SJSA1 (cell line): Measurements from ENCODE around the gene SOCS7. TPM values are rescaled to one million over a fixed set of nuclear protein-coding genes. Genes with fewer than 3 reads are reported as not detected.
A peak's percentile ranks its signal among the peaks of the same experiment; 100 is the strongest.

Experiments used
- DNase-seq, 2 experiments: peaks; one replicate each; pipeline ENCODE4 v3.0.0-alpha.2; 2015 to 2020; ENCODE audit warnings: low spot score in 2 of 2, low read depth in 1 of 2
- H3K27ac ChIP-seq: fragments of 250-450 bp; sonication (Bioruptor Pico); 2 replicates; pipeline ENCODE4 v1.5.1; 2020; ENCODE audit warnings: mild to moderate bottlenecking, moderate library complexity
- H3K27me3 ChIP-seq: fragments of 250-450 bp; sonication (Bioruptor Pico); replicated peaks from 2 replicates; pipeline ENCODE4 v1.5.1; 2020; ENCODE audit warnings: mild to moderate bottlenecking, moderate library complexity
- H3K36me3 ChIP-seq: fragments of 250-450 bp; sonication (Bioruptor Pico); 2 replicates; pipeline ENCODE4 v1.5.1; 2020; ENCODE audit warnings: mild to moderate bottlenecking
- H3K4me1 ChIP-seq: fragments of 250-450 bp; sonication (Bioruptor Pico); replicated peaks from 2 replicates; pipeline ENCODE4 v1.6.1; 2021; ENCODE audit warnings: mild to moderate bottlenecking
- H3K4me3 ChIP-seq: fragments of 250-450 bp; sonication (Bioruptor Pico); 2 replicates; pipeline ENCODE4 v1.5.1; 2020; ENCODE audit warnings: mild to moderate bottlenecking
- H3K9me3 ChIP-seq: fragments of 250-450 bp; sonication (Bioruptor Pico); replicated peaks from 2 replicates; pipeline ENCODE4 v1.5.1; 2020; ENCODE audit warnings: mild to moderate bottlenecking
- total RNA-seq: library from RNA; depleted of rRNA; stranded (reverse); fragments of >200 nt; shearing (Covaris generic); gene quantifications from 2 replicates; pipeline ENCODE4 v1.2.3, GENCODE V29; 2014

Gene SOCS7
- total RNA-seq, 1 experiment from 2014 or later: 14.2 TPM

- H3K4me1 ChIP-seq: no peaks in the 10 kb centered on the region
- H3K27me3 ChIP-seq: no peaks in the 10 kb centered on the region
- H3K4me3 ChIP-seq: no peak within 1 kb of the TSS
- DNase-seq: no peak
- no peaks in the 10 kb centered on the region for H3K9me3 ChIP-seq
- no peaks in the 10 kb centered on the region for H3K36me3 ChIP-seq
- no peak within 1 kb of the TSS for H3K27ac ChIP-seq
These were observed 7.8 kb upstream of the SOCS7 start, which contains the start of gene GPR179 for GRCh38 chr17:38343608-38344419. GPR179 (minus strand) TSS chr17:38343956; CDS start chr17:38343789, 167 bp downstream.

GRCh38 chr17:38344420-38344745, 7.3 kb upstream of the SOCS7 start:
- no peak overlapping the region for H3K4me3 ChIP-seq
- no peak overlapping the region for H3K27ac ChIP-seq
- H3K4me1 ChIP-seq: no peaks in the 10 kb centered on the region
- no peaks in the 10 kb centered on the region for H3K9me3 ChIP-seq
- DNase-seq: no peak
- no peaks in the 10 kb centered on the region for H3K27me3 ChIP-seq
- H3K36me3 ChIP-seq: no peaks in the 10 kb centered on the region

DNA sequence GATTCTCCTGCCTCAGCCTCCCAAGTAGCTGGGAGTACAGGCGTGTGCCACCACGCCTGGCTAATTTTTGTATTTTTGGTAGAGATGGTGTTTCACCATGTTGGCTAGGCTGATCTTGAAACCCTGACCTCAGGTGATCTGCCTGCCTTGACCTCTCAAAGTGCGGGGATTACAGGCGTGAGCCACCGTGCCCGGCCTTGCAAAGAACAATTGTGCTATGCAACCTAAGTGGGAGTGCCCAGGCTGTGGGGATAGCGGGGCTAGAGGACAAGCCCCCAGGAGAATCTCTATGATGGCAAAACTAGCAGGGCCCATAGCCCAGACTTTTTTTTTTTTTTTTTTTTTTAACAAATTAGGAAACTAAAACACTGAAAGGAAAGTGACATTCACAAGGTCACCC, 5.9 kb upstream of the SOCS7 start:
- no peaks in the 10 kb centered on the region for H3K9me3 ChIP-seq
- H3K4me1 ChIP-seq: no peaks in the 10 kb centered on the region
- H3K27ac ChIP-seq: no peak overlapping the region
- no peak for DNase-seq
- no peak overlapping the region for H3K4me3 ChIP-seq
- no peaks in the 10 kb centered on the region for H3K27me3 ChIP-seq
- no peaks in the 10 kb centered on the region for H3K36me3 ChIP-seq

DNA sequence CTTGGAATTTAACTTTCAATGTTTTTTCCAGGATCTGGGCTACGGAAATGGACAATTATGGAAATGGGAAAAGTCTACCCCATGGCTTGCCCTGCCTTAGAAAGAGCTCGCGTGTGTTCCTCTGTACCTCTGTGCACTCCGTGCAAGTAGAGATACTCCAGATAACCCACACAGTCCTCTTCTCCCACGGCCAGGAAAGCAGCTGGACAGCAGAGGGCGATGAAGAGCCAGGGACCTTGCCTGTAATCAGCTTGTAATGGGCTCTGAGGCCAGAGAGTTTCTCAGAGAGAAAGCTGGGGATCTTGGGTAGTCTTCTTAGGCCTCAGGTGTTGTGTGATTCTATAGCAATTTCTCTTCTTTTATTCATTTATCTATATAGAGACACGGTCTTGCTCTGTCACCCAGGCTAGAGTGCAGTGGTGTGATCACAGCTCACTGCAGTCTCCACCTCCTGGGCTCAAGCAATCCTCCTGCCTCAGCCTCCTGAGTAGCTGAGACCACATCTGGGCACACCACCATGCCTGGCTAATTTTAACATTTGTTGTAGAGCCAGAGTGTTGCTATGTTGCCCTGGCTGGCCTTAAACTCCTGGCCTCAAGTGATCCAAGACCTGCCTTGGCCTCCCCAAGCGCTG, 2.4 kb upstream of the SOCS7 start:
- Histone ChIP-seq H3K4me1 (peaks cover 18% of the 10 kb centered on the region), H3K27ac (no peak overlapping the region), H3K36me3 (no peaks in the 10 kb centered on the region; the same call in 1 of the 2 replicates), H3K4me3 (no peak overlapping the region), H3K27me3 (no peaks in the 10 kb centered on the region), H3K9me3 (no peaks in the 10 kb centered on the region)
- peak; percentile 64 to 77 for DNase-seq

- DNase-seq: no peak
These were observed 1.6 kb upstream of the SOCS7 start for GRCh38 chr17:38350035-38350434.

GRCh38 chr17:38352245-38353085, 821 bp downstream of the SOCS7 start:
- Histone ChIP-seq H3K4me3 (peak overlapping the region; percentile 81), H3K27ac (peak overlapping the region; percentile 51), H3K4me1 (peaks cover 21% of the 10 kb centered on the region), H3K27me3 (no peaks in the 10 kb centered on the region), H3K9me3 (no peaks in the 10 kb centered on the region), H3K36me3 (peaks cover 8% of the 10 kb centered on the region)
- DNase-seq: peak in 1 of 2 experiments; percentile 35

More at GRCh38 chr17:38350035-38350434, 1.6 kb upstream of the SOCS7 start:
- Histone ChIP-seq H3K27ac (no peak overlapping the region), H3K36me3 (peaks cover 6% of the 10 kb centered on the region), H3K27me3 (no peaks in the 10 kb centered on the region), H3K9me3 (no peaks in the 10 kb centered on the region), H3K4me3 (no peak overlapping the region), H3K4me1 (peaks cover 21% of the 10 kb centered on the region)

DNA sequence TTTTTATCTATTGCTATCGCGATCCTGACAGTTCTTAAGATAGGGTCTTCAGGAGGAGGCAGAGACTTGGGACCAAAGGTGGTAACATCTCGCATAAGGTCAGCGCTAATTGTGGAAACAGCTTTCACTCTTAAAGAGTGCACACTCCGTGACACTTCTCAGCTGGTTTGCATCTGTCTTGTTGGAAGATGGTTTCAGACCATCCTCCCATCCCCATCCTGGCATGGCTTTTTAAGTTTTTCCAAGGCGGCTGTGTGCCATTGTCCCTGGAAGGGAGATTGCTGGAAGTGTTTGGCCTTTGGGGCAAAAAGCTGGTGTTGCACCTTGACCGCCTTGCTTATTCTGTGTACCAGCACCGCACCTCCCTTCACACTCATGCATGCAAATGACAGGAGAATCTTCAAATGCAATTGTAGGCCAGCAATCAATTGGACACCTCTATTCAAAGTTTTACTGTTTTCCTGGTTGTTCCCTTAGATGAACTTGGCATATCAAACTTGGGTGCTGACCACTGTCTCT, 1.5 kb downstream of the SOCS7 start:
- Histone ChIP-seq H3K36me3 (peaks cover 8% of the 10 kb centered on the region), H3K4me1 (peaks cover 21% of the 10 kb centered on the region), H3K9me3 (no peaks in the 10 kb centered on the region), H3K27ac (no peak overlapping the region), H3K27me3 (no peaks in the 10 kb centered on the region), H3K4me3 (peak overlapping the region; percentile 81)
- DNase-seq: peak in 1 of 2 experiments; percentile 36

DNA sequence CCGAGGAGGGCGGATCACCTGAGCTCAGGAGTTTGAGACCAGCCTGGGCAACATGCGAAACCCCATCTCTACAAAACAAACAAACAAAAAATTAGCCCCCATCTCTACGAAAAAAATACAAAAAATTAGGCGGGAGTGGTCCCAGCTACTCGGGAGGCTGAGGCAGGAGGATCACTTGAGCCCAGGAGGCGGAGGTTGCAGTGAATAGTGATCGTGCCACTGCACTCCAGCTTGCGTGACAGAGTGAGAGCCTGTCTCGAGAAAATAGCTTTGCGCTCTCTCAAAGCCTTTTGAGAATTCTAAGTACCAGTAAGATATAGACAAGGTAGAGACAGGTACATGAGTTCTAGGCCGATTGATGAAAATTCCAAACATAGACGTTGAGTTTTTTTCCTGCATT, 2.0 kb downstream of the SOCS7 start:
- H3K27me3 ChIP-seq: no peaks in the 10 kb centered on the region
- DNase-seq: no peak
- H3K4me1 ChIP-seq: peaks cover 21% of the 10 kb centered on the region
- peaks cover 8% of the 10 kb centered on the region for H3K36me3 ChIP-seq
- H3K9me3 ChIP-seq: no peaks in the 10 kb centered on the region
- no peak overlapping the region for H3K27ac ChIP-seq
- H3K4me3 ChIP-seq: no peak overlapping the region

DNA sequence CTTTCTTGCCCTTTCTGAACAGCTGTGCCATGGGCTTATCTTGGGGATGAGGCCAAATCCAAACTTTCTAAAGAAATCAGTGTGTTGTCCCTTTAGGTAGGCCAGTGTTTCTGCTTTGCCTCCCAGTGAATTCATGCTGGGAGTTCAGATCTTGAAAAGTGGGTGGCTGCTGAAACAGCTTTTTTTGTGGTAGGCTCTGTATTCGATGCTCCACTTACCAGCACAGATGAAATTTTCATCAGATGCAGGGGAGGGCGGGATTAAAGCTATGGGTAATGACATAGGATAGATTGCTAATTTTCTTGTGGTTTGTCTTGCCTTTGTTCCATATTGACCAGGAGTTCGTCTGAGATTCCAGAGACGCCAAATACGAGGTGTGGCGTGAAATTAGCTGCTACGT, 2.8 kb downstream of the SOCS7 start:
- no peak overlapping the region for H3K4me3 ChIP-seq
- no peaks in the 10 kb centered on the region for H3K9me3 ChIP-seq
- peaks cover 21% of the 10 kb centered on the region for H3K4me1 ChIP-seq
- H3K27ac ChIP-seq: no peak overlapping the region
- peaks cover 8% of the 10 kb centered on the region for H3K36me3 ChIP-seq
- DNase-seq: no peak
- no peaks in the 10 kb centered on the region for H3K27me3 ChIP-seq

DNA sequence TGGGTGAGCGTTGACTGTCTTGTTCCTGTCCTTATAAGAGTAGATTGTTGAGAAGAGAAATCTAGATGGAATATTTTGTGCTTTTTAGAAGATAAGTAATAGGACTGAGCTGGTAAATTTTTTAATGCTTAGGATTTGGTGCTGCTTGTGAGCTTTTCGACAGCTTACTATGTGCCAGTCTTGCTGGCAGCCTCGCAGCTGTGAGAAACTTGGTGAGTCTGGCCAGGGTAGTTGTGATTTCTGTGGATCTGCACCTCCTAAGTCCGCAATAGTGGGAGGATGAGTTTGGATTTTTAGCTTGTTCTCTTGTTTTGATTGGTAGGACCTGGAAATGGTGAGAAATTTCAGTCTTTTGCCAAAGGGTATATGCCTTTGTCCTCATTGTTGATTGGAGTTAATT, 3.6 kb downstream of the SOCS7 start:
- Histone ChIP-seq H3K4me3 (no peak overlapping the region), H3K4me1 (peaks cover 21% of the 10 kb centered on the region), H3K27me3 (no peaks in the 10 kb centered on the region), H3K27ac (no peak overlapping the region), H3K9me3 (no peaks in the 10 kb centered on the region), H3K36me3 (peaks cover 8% of the 10 kb centered on the region)
- no peak for DNase-seq

DNA sequence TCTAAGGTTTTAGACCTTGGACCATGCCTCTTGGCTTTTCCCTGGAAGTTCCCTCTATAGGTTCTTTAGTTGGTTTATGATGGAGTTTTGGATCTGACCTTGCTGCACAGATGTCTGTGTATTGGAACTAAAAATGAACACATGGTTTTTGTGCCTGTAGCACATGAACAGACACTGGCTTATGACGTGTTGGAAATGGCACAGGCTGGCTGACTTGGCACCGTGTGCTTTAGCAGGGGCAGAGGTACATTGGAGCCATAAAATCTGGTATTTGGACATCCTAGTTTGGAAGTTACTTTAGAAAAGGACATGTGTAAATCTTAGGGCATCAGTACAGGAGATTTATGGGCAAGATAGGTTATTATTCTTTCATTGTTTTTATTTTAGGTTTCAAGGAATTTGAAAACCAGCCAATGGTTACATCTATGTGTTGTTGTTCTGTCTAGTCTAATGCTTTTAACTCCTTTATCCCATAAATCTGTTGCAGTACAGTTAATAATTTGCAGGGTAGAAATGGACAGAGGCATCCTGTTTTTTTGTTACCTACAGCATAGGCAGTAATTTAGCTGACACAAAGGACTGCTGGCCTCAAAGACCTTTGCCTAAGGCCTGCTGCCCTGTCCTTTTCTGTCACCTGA, 6.0 kb downstream of the SOCS7 start:
- no peak overlapping the region for H3K4me3 ChIP-seq
- H3K9me3 ChIP-seq: no peaks in the 10 kb centered on the region
- H3K27me3 ChIP-seq: no peaks in the 10 kb centered on the region
- DNase-seq: no peak
- peaks cover 14% of the 10 kb centered on the region for H3K4me1 ChIP-seq
- peaks cover 23% of the 10 kb centered on the region for H3K36me3 ChIP-seq
- no peak overlapping the region for H3K27ac ChIP-seq

DNA sequence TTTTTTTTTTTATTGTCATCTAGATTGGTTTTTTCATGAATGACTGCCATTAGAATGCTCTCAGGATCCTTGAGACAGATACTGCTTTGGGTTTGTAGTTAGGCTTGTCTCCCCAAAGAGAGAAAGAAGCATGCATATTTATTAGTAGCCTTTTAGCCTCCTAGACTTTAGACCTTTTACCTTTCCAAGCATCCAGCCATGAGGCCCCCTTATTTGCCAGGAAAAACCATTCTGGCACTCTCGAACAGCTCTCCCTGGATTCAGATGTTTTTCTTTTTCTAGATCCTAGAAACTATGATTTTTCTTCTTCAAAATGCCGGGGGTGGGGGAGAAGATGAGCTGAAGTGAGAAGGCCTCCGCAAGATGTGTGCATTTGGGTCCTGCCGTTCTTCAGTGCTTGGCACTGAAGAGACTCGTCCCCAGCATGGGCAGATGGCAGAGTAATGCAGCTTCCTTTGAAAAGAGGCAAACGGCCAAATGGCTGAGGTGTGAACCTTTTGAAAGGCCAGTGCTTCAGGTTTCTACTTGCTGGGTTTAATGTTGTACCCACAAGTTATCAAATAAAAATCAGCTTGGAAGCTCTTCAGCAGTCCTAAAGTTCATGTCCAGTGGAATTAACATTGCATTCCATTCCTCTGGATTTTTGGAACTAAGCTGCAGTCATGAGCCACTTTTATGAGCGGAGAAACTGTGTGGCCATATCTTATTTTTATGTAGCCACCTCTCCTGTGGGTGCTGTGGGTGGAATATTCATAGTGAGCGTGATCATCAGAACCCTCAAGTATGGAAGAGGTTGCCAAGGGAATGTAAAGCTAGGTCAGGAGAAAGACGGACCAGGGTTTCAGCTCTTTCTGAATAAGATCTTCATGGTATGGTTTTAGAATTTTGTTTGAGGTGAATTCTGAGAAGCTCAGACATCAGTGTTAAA, 7.2 kb downstream of the SOCS7 start:
- no peak for DNase-seq
- H3K36me3 ChIP-seq: peaks cover 25% of the 10 kb centered on the region
- H3K27ac ChIP-seq: no peak overlapping the region
- H3K4me3 ChIP-seq: no peak overlapping the region
- H3K4me1 ChIP-seq: peaks cover 7% of the 10 kb centered on the region; the same call in 1 of the 2 replicates
- H3K27me3 ChIP-seq: no peaks in the 10 kb centered on the region
- H3K9me3 ChIP-seq: no peaks in the 10 kb centered on the region
